Sigmoid colon (tissue), 7 donors: ENCODE data around the gene LUZP2. TPM values are rescaled to one million over a fixed set of nuclear protein-coding genes. Genes with fewer than 3 reads are reported as not detected.
"Not testable (repeated sequence)": the region's sequence is repeated elsewhere in the genome, so short reads cannot be mapped to it uniquely, and the experiment has no call there.

ENCODE experiments used
- DNase-seq: peaks from one replicate; pipeline ENCODE4 v3.0.0-alpha.2; 2019
- H3K27ac ChIP-seq, 4 donors: fragments of 200-600 bp; sonication (generic); one replicate each; pipeline ENCODE4 v1.5.1; 2016 to 2019; ENCODE audit warnings: mild to moderate bottlenecking in 1 of 4
- H3K27me3 ChIP-seq, 3 donors: fragments of 200-600 bp; sonication (generic); one replicate each; pipeline ENCODE4 v1.5.1; 2019; ENCODE audit warnings: mild to moderate bottlenecking in 1 of 3
- H3K36me3 ChIP-seq, 4 donors: fragments of 200-600 bp; sonication (generic); one replicate each; pipeline ENCODE4 v1.5.1; 2016 to 2019
- H3K4me1 ChIP-seq, 4 donors: fragments of 200-600 bp; sonication (generic); one replicate each; pipeline ENCODE4 v1.5.1; 2017 to 2019
- H3K4me3 ChIP-seq, 4 donors: fragments of 200-600 bp; sonication (generic); one replicate each; pipeline ENCODE4 v1.5.1; 2017 to 2019; ENCODE audit warnings: mild to moderate bottlenecking in 2 of 4, moderate library complexity in 1 of 4
- H3K9me3 ChIP-seq, 4 donors: fragments of 200-600 bp in 3 of 4; sonication (generic) in 3 of 4; one replicate each; pipeline versions ENCODE4 v1.5.1 to v1.6.1; 2013 to 2019
- CTCF ChIP-seq, 4 experiments: fragments of 450-650 bp in 3 of 4; fragments of 200-600 bp in 1 of 4; IDR thresholded peaks; one replicate each; pipeline ENCODE4 v1.5.1; 2016 to 2019; ENCODE audit warnings: antibody characterized with exemption in 4 of 4, mild to moderate bottlenecking in 3 of 4, moderate library complexity in 2 of 4
- EP300 ChIP-seq, 4 donors: sonication (generic); formaldehyde crosslinking; IDR thresholded peaks; one replicate each; pipeline ENCODE4 v1.6.1; 2017; ENCODE audit warnings: antibody characterized with exemption in 4 of 4
- POLR2A ChIP-seq, 2 donors: fragments of 450-650 bp; IDR thresholded peaks; one replicate each; pipeline ENCODE4 v1.6.1; 2016; ENCODE audit warnings: antibody characterized with exemption in 2 of 2, mild to moderate bottlenecking in 2 of 2, moderate library complexity in 2 of 2
- POLR2AphosphoS5 ChIP-seq, 4 donors: sonication (generic); formaldehyde crosslinking; IDR thresholded peaks; one replicate each; pipeline ENCODE4 v1.6.1; 2017; ENCODE audit warnings: antibody characterized with exemption in 4 of 4
- WGBS, 2 donors: extraction: QIAGEN DNeasy Blood & Tissue Kit; methylation state at CpG; one replicate each; pipeline ENCODE4 v1.1.7; 2013; 5-methylcytosine and 5-hydroxymethylcytosine counted together
- intact Hi-C: fragments of 100-400 bp; cut with DNase I; formaldehyde crosslinking; loops from one replicate; pipeline ENCODE4 v1.15.1; 2023
- polyA plus RNA-seq, 3 donors: library from polyadenylated mRNA; stranded (reverse); fragments of 200-250 nt; gene quantifications; one replicate each; pipeline ENCODE4 v1.2.3, GENCODE V29; 2013
- total RNA-seq, 4 donors: library from RNA; depleted of rRNA; stranded (reverse); fragments of >200 nt; gene quantifications; one replicate each; pipeline ENCODE4 v1.1.0, GENCODE V29; 2016
- donor health status: healthy with polysubstance abuse.
- donor health status: Bipolar disorder and iron deficiency.
- donor health status: healthy.

LUZP2 gene
- total and polyA plus RNA-seq, 7 donors, result 0.16 to 2.1 (median 0.83) TPM

- Histone ChIP-seq H3K4me3 (no peak overlapping the region), H3K4me1 (no peaks in the 10 kb centered on the region), H3K27ac (no peak overlapping the region), H3K9me3 (no peaks in the 10 kb centered on the region), H3K27me3 (no peaks in the 10 kb centered on the region), H3K36me3 (no peaks in the 10 kb centered on the region)
- intact Hi-C loops, result no loop called here
- no peak for DNase-seq
- TF ChIP-seq POLR2AphosphoS5 (IDR thresholded peaks at IDR 0.05) (no peak), CTCF (IDR thresholded peaks at IDR 0.05) (no peak), POLR2A (IDR thresholded peaks at IDR 0.05) (no peak), EP300 (IDR thresholded peaks at IDR 0.05) (no peak)
Observed at GRCh38 chr11:24965748-24966147, 468.9 kb downstream of the LUZP2 start.

DNA sequence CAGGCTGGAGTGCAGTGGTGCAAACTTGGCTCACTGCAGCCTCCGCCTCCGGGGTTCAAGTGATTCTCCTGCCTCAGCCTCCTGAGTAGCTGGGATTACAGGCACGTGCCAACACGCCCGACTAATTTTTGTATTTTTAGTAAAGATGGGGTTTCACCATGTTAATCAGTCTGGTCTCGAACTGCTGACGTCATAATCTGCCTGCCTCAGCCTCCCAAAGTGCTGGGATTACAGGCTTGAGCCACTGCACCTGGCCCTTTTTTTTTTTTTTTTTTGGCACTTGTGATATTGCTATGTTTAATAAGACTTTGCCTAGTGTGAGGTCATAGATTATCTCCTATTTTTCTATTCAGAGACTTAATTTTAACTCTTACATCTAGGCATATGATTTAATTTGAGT is 497.1 kb downstream of the LUZP2 start:
- DNase-seq, H3K4me3 ChIP-seq, H3K9me3 ChIP-seq, H3K27me3 ChIP-seq, H3K27ac ChIP-seq, H3K4me1 ChIP-seq, H3K36me3 ChIP-seq, intact Hi-C loops: not testable (repeated sequence)
- 87% methylated on average over 7 of the region's 7 CpGs for WGBS, 2 donors

DNA sequence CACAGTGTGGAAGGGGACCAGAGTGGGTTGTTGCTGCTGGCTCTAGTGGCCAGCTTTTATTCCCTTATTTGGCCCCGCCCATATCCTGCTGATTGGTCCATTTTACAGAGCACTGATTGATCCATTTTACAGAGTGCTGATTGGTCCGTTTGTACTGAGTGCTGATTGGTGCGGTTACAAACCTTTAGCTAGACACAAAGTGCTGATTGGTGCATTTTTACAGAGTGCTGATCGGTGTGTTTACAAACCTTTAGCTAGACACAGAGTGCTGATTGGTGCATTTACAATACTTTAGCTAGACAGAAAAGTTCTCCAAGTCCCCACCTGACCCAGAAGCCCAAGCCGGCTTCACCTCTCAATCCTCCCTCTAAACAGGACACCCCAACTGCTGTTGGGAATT is 503.1 kb downstream of the LUZP2 start:
- H3K36me3 ChIP-seq, H3K27me3 ChIP-seq: not testable (repeated sequence)

GRCh38 chr11:25037431-25037830 is 540.6 kb downstream of the LUZP2 start:
- WGBS, 2 donors, result 36 to 43% methylated on average over 1 of the region's 1 CpG
- intact Hi-C loops, result no loop called here
- Histone ChIP-seq H3K9me3 (no peaks in the 10 kb centered on the region), H3K27ac (no peak overlapping the region), H3K36me3 (no peaks in the 10 kb centered on the region), H3K4me1 (no peaks in the 10 kb centered on the region), H3K27me3 (no peaks in the 10 kb centered on the region), H3K4me3 (no peak overlapping the region)
- DNase-seq, result no peak
- TF ChIP-seq POLR2AphosphoS5 (IDR thresholded peaks at IDR 0.05) (no peak), EP300 (IDR thresholded peaks at IDR 0.05) (no peak), CTCF (IDR thresholded peaks at IDR 0.05) (no peak), POLR2A (IDR thresholded peaks at IDR 0.05) (no peak)

More for the DNA sequence above, 503.1 kb downstream of the LUZP2 start:
- intact Hi-C loops, H3K27ac ChIP-seq, H3K4me1 ChIP-seq, DNase-seq, H3K4me3 ChIP-seq, H3K9me3 ChIP-seq: not testable (repeated sequence)
- WGBS, 2 donors, result 73 to 86% methylated on average over 5 of the region's 5 CpGs

GRCh38 chr11:25038131-25038530 is 541.3 kb downstream of the LUZP2 start:
- no peak for TF ChIP-seq CTCF (IDR thresholded peaks at IDR 0.05)
- no peak for TF ChIP-seq EP300 (IDR thresholded peaks at IDR 0.05)
- TF ChIP-seq POLR2A (IDR thresholded peaks at IDR 0.05), result no peak
- TF ChIP-seq POLR2AphosphoS5 (IDR thresholded peaks at IDR 0.05), result no peak
- H3K9me3 ChIP-seq, result no peaks in the 10 kb centered on the region
- no peaks in the 10 kb centered on the region for H3K4me1 ChIP-seq
- intact Hi-C loops, result no loop called here
- DNase-seq, result no peak
- no peak overlapping the region for H3K4me3 ChIP-seq
- H3K27me3 ChIP-seq, result no peaks in the 10 kb centered on the region
- no peak overlapping the region for H3K27ac ChIP-seq
- no peaks in the 10 kb centered on the region for H3K36me3 ChIP-seq

GRCh38 chr11:25039165-25039564 is 542.3 kb downstream of the LUZP2 start:
- intact Hi-C loops, result no loop called here

More at GRCh38 chr11:25039165-25039564, 542.3 kb downstream of the LUZP2 start:
- H3K27ac ChIP-seq, result no peak overlapping the region
- no peak for DNase-seq
- H3K36me3 ChIP-seq, result no peaks in the 10 kb centered on the region
- TF ChIP-seq CTCF (IDR thresholded peaks at IDR 0.05) (no peak), EP300 (IDR thresholded peaks at IDR 0.05) (no peak), POLR2A (IDR thresholded peaks at IDR 0.05) (no peak), POLR2AphosphoS5 (IDR thresholded peaks at IDR 0.05) (no peak)
- no peak overlapping the region for H3K4me3 ChIP-seq
- H3K4me1 ChIP-seq, result no peaks in the 10 kb centered on the region
- WGBS, 2 donors, result 89% methylated on average over 2 of the region's 2 CpGs
- no peaks in the 10 kb centered on the region for H3K27me3 ChIP-seq
- H3K9me3 ChIP-seq, result no peaks in the 10 kb centered on the region
